Measurements from ENCODE around the gene KDR.

Gene KDR

GRCh38 chr4:55124322-55125076 is 896 bp downstream of the KDR start:
- DNase-seq (ENCODE audit: low read depth in 2 of 2, low spot score in 1 of 2): no peak

DNA sequence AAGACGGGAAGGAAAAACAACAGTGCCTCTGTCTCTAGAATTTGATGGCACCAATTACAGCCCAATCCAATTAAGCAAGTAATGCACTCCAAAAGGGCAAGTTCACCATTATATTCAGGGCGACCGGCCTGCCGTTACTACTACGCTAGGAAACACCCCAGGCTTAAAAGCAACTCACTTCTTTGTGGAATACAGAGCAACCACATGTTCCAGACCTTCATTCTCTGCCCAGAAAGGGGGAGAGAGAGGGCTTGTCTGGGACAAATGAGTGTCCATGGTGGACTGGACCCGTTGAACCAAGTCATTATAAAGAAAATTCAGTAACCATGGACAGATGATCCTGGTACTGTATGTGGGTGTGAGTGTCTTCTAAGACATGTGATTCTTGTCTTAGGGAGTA is 1.6 kb downstream of the KDR start:
- DNase-seq (ENCODE audit: low read depth in 2 of 2, low spot score in 1 of 2): no peak

GRCh38 chr4:55122235-55122634 is 3.2 kb downstream of the KDR start:
- DNase-seq (ENCODE audit: low read depth in 2 of 2, low spot score in 1 of 2): no peak

DNA sequence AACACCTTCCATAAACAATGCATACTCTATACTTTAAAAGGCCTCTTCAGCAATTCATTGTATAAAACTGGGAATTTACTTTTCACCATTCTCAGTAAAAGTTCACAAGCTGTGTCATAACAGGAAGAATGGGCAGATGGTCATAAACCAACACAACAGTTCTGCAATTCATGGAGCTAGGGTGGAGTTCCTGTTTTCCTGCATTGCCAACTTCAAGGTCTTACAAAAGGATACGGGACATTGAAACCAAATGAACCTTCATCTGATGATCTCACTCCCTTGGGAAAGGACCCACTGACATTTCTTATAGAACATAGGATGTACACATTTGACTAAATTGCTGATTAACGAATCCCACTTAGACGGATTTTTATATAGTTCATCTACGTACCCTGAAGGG is 4.1 kb downstream of the KDR start:
- DNase-seq (ENCODE audit: low read depth in 2 of 2, low spot score in 1 of 2): no peak

DNA sequence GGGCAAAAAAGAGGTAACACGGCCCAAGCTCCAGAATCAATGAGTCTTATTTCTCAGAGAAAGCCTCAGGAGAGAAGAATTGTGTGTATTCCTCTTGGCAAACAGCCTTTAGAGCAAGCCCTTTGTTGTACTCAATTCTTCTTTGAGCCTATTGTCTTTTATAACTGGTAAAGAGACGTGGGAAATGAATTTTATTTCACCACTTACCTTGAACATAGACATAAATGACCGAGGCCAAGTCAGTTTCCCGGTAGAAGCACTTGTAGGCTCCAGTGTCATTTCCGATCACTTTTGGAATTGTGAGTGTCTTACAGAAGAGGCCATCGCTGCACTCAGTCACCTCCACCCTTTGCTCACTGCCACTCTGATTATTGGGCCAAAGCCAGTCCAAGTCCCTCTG is 7.0 kb downstream of the KDR start:
- no peak for DNase-seq (ENCODE audit: low read depth in 2 of 2, low spot score in 1 of 2)

- no peak for DNase-seq (ENCODE audit: low read depth in 2 of 2, low spot score in 1 of 2)
Observed at GRCh38 chr4:55117511-55117910, 7.9 kb downstream of the KDR start.

- no peak for DNase-seq (ENCODE audit: low read depth in 2 of 2, low spot score in 1 of 2)
Observed at GRCh38 chr4:55116450-55116849, 8.9 kb downstream of the KDR start.

DNA sequence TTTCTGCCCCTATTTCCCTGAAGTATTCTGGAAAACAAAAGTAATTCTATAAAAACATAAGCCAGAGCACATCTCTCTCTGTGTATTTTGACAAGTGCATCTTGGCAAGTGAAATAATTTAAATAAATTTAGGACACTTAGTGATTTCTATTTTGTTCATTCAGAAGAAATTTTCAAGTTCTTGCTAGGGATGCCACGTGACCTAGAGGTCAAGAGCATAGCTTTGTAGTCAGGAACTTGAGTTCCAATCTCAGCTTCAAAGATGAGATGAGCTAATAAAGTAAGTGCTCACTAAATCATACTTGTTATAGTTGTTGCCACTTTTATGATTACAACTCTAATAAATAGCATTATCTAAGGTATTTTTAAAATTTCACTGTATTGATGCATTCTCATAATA is 13.8 kb downstream of the KDR start:
- DNase-seq (ENCODE audit: low read depth in 2 of 2, low spot score in 1 of 2): no peak

DNA sequence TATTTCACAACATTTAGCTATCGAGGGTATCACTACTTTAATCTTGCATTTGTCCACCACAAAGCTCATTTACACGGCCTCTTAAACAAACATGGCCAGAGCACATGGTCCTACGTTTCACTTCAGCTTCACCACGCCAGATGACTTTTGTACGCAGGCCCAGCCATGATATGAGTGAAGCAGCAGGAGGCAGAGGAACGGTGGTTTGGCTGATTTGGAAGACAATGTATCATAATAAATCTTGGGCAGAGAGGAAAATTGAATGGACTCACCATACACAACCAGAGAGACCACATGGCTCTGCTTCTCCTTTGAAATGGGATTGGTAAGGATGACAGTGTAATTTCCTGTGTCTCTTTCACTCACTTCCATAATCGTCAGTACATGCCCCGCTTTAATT is 15.3 kb downstream of the KDR start:
- DNase-seq (ENCODE audit: low read depth in 2 of 2, low spot score in 1 of 2): no peak

DNA sequence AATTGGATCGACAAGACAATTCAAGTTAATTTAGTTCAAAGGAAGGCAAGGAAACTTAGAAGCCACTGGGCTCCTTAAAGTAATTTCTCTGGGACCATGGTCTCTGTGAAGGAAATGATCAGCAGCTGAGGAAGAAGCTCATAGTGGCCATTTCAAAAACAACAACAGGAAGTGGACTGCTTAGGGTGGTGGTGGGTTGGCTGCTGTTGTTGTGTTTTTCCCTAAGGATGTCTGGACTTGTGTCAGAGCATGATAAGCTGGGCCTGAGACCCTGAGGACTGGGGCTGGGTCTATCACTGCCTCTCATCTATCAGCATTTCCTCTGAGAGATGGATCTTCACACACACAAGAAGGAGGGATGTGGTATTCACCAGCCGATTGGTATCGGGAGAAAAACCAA is 18.3 kb downstream of the KDR start:
- DNase-seq (ENCODE audit: low read depth in 2 of 2, low spot score in 1 of 2): no peak

DNA sequence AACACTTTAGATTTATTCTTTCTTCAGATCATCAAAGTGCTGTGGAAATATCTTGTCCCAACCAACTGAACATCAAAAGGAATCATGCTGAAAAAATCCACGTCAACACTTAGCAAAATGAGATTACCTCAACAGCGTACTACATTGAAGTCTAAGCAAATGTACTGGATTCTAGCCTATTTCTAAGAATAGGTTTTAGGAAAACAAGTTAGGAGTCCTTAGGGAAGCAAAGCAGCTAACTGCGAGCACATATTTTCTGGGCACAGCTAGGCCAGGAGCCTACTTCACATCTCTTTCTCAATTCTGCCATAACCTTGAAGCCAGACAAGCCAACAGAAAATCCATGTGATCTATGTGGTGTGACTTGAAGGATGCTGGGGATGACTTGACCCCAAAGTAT is 22.2 kb downstream of the KDR start:
- DNase-seq (ENCODE audit: low read depth in 2 of 2, low spot score in 1 of 2): no peak

- no peak for DNase-seq (ENCODE audit: low read depth in 2 of 2, low spot score in 1 of 2)
Observed at GRCh38 chr4:55099816-55100215, 25.6 kb downstream of the KDR start.

DNA sequence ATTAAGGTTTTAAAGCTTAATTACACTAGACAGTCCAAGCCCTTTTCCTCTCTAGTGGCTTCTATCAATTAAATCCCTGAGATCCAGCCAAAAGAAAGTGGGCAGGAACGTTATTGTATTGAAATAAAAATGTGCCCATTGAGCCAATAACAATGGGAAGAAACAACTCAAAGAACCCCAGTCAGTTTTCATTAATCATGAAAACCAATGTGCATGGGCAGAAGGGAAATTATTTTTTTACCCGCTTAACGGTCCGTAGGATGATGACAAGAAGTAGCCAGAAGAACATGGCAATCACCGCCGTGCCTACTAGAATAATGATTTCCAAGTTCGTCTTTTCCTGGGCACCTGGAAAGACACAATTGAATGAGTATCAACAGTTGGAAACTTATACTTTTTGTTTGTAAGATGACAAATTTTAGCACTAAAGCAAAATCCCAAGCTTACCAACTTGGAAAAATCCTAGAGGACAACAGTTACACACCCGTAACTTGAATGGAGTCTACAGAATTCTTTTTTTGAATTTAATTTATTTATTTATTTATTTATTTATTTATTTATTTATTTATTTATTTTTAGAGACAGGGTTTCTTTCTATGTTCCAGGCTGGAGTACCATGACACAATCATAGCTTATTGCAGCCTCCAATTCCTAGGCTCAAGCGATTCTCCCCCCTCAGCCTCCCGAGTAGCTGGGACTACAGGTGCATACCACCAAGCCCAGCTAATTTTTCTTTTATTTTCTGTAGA is 26.8 kb downstream of the KDR start:
- DNase-seq (ENCODE audit: low read depth in 2 of 2, low spot score in 1 of 2): no peak

DNA sequence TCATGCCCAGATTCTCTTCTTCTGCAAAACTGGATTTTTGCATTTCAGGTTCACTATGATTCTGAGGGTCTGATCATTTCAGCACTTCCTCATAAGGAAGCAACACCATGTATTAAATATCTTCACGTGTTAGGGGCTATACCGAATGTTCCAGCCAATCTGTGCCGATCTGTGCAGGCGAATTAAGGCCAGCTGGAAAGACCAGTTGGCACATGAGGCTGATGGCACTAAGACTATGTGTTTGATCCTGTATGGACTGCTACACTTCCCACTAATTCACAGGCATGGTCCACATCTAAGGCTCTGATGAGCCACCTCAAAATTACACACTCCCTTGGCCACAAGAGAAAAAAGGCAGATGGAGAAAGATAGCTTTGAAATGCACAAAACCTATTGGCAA is 28.8 kb downstream of the KDR start:
- DNase-seq (ENCODE audit: low read depth in 2 of 2, low spot score in 1 of 2): no peak

DNA sequence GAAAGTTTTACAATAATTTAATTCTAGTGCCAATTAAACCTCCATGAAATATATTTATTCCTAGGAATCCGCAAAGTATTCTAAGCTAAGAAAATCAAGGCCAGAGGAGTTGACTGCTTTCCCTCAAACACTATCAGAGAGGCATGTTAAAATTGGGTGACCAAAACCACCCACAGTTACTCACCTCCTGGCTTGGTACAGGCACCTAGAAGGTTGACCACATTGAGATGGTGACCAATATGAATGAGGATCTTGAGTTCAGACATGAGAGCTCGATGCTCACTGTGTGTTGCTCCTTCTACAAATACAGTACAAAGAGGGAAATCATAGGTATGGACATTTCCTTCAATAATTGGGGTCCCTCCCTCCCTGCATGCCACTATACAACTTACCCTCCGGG is 29.4 kb downstream of the KDR start:
- no peak for DNase-seq (ENCODE audit: low read depth in 2 of 2, low spot score in 1 of 2)

- DNase-seq (ENCODE audit: low read depth in 2 of 2, low spot score in 1 of 2): no peak
Observed at GRCh38 chr4:55092504-55092903, 32.9 kb downstream of the KDR start.

- no peak for DNase-seq (ENCODE audit: low read depth in 2 of 2, low spot score in 1 of 2)
Observed at GRCh38 chr4:55089916-55090315, 35.5 kb downstream of the KDR start.

DNA sequence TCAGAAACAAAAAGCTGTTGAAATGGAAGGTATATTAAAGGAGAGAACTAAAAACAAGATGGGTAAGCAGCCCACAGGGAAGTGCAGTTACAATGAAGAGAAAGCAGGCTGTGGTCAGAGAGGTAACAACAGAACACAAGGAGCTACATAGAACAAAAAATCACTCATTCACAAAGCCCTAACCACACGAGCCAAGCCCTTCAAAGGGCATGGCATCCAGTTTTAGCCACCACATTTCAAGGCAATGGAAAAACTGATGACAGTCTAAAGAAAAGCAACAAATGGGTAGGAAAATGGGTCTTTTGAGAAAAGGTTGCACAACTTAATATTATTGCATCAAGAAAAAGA is 37.5 kb downstream of the KDR start:
- DNase-seq (ENCODE audit: low read depth in 2 of 2, low spot score in 1 of 2): no peak

GRCh38 chr4:55087009-55087912 is 38.1 kb downstream of the KDR start:
- no peak for DNase-seq (ENCODE audit: low read depth in 2 of 2, low spot score in 1 of 2)

GRCh38 chr4:55086578-55086977 is 38.8 kb downstream of the KDR start:
- DNase-seq (ENCODE audit: low read depth in 2 of 2, low spot score in 1 of 2): no peak

- no peak for DNase-seq (ENCODE audit: low read depth in 2 of 2, low spot score in 1 of 2)
Observed at GRCh38 chr4:55083735-55084134, 41.7 kb downstream of the KDR start.

GRCh38 chr4:55082756-55083155 is 42.6 kb downstream of the KDR start:
- DNase-seq (ENCODE audit: low read depth in 2 of 2, low spot score in 1 of 2): no peak

All from stimulated activated CD8-positive, alpha-beta memory T cell treated with anti-CD3 and anti-CD28 coated beads, Interleukin-4, amount 100 ng/mL, for 1 hour (primary cell).